Frontal cortex (tissue), 4 donors: ENCODE measurements around the gene SLC9A8. TPM values are rescaled to one million over a fixed set of nuclear protein-coding genes. Genes with fewer than 3 reads are reported as not detected.
"Not testable (repeated sequence)": the region's sequence is repeated elsewhere in the genome, so short reads cannot be mapped to it uniquely, and the experiment has no call there.

Source experiments
- DNase-seq, 2 donors: peaks; one replicate each; pipeline ENCODE4 v3.0.0; 2012; ENCODE audit warnings: low spot score in 2 of 2
- FAIRE-seq: peaks from 2 replicates; lab custom pipeline; 2012; peaks lifted over from hg19 to GRCh38; lab: Jason Lieb, UNC
- total RNA-seq: library from RNA; depleted of rRNA; stranded (reverse); fragments of >200 nt; gene quantifications from one replicate; pipeline ENCODE4 v1.2.3, GENCODE V29; 2014
- donor health status: control.
- donor health status: control.
- donor health status: control.

Gene SLC9A8
- total RNA-seq, result 4.5 TPM

GRCh38 chr20:49812507-49813304 is at the start of gene SLC9A8:
TSS of gene SLC9A8 (plus strand) at chr20:49812828. CDS start at chr20:49812923, 95 bp downstream.
- DNase-seq (peak; percentile 85 to 87), FAIRE-seq (no peak)

- DNase-seq (no peak), FAIRE-seq (no peak)
Measured at GRCh38 chr20:49762940-49763766, 49.5 kb upstream of the SLC9A8 start.

GRCh38 chr20:49765413-49765736 is 47.3 kb upstream of the SLC9A8 start:
- FAIRE-seq (no peak), DNase-seq (no peak)

- no peak for FAIRE-seq
- DNase-seq, result no peak
Measured at GRCh38 chr20:49765846-49766541, 46.6 kb upstream of the SLC9A8 start.

- no peak for DNase-seq
- no peak for FAIRE-seq
Measured at GRCh38 chr20:49766979-49767521, 45.6 kb upstream of the SLC9A8 start.

GRCh38 chr20:49768204-49769047 is 44.2 kb upstream of the SLC9A8 start:
- DNase-seq, result no peak
- FAIRE-seq, result no peak

- FAIRE-seq, result no peak
- no peak for DNase-seq
Measured at GRCh38 chr20:49769048-49769581, 43.5 kb upstream of the SLC9A8 start.

GRCh38 chr20:49770634-49771033 is 42.0 kb upstream of the SLC9A8 start:
- DNase-seq, result no peak
- no peak for FAIRE-seq

GRCh38 chr20:49774213-49774612 is 38.4 kb upstream of the SLC9A8 start:
- FAIRE-seq, result not testable (repeated sequence)

GRCh38 chr20:49775229-49775693 is 37.4 kb upstream of the SLC9A8 start:
- FAIRE-seq, result no peak
- peak in 1 of 2 donors; percentile 28 for DNase-seq

More at GRCh38 chr20:49774213-49774612, 38.4 kb upstream of the SLC9A8 start:
- not testable (repeated sequence) for DNase-seq

GRCh38 chr20:49779972-49780371 is 32.7 kb upstream of the SLC9A8 start:
- FAIRE-seq (no peak), DNase-seq (no peak)

- DNase-seq, result no peak
- no peak for FAIRE-seq
Measured at GRCh38 chr20:49781676-49782075, 31.0 kb upstream of the SLC9A8 start.

GRCh38 chr20:49782439-49782838 is 30.2 kb upstream of the SLC9A8 start:
- FAIRE-seq, result not testable (repeated sequence)

GRCh38 chr20:49783021-49783995 is 29.3 kb upstream of the SLC9A8 start:
- DNase-seq, FAIRE-seq: not testable (repeated sequence)

More at GRCh38 chr20:49782439-49782838, 30.2 kb upstream of the SLC9A8 start:
- not testable (repeated sequence) for DNase-seq

- no peak for FAIRE-seq
- DNase-seq, result no peak
Measured at GRCh38 chr20:49784291-49784690, 28.3 kb upstream of the SLC9A8 start.

- FAIRE-seq, result no peak
- no peak for DNase-seq
Measured at GRCh38 chr20:49785149-49785851, 27.3 kb upstream of the SLC9A8 start.

- DNase-seq (no peak), FAIRE-seq (no peak)
Measured at GRCh38 chr20:49785852-49786175, 26.8 kb upstream of the SLC9A8 start.
